NCI-H2196 (cell line): Measurements from ENCODE around the gene NTM.

Experiments used
- DNase-seq: peaks from one replicate; lab custom pipeline; 2025; ENCODE audit not compliant: unreplicated experiment; lab: John Stamatoyannopoulos, UW

NTM gene

GRCh38 chr11:131543389-131544025, 173.1 kb downstream of the NTM start:
- no peak for DNase-seq

GRCh38 chr11:131544591-131544990, 174.2 kb downstream of the NTM start:
- no peak for DNase-seq

GRCh38 chr11:131546218-131546895, 175.9 kb downstream of the NTM start:
- DNase-seq, result no peak

GRCh38 chr11:131549099-131549498, 178.7 kb downstream of the NTM start:
- no peak for DNase-seq

- no peak for DNase-seq
Measured at GRCh38 chr11:131549770-131550169, 179.4 kb downstream of the NTM start.

GRCh38 chr11:131560287-131560686, 189.9 kb downstream of the NTM start:
- DNase-seq, result no peak

GRCh38 chr11:131561501-131561900, 191.1 kb downstream of the NTM start:
- DNase-seq, result no peak

GRCh38 chr11:131561972-131562371, 191.6 kb downstream of the NTM start:
- no peak for DNase-seq

GRCh38 chr11:131568318-131568717, 197.9 kb downstream of the NTM start:
- DNase-seq, result no peak

GRCh38 chr11:131571571-131571970, 201.2 kb downstream of the NTM start:
- DNase-seq, result no peak

GRCh38 chr11:131572423-131572822, 202.0 kb downstream of the NTM start:
- no peak for DNase-seq

GRCh38 chr11:131579932-131580387, 209.5 kb downstream of the NTM start:
- DNase-seq, result no peak

GRCh38 chr11:131580476-131580875, 210.1 kb downstream of the NTM start:
- DNase-seq, result no peak

GRCh38 chr11:131581046-131581445, 210.6 kb downstream of the NTM start:
- DNase-seq, result no peak

- DNase-seq, result no peak
Measured at GRCh38 chr11:131582021-131582525, 211.7 kb downstream of the NTM start.

- DNase-seq, result no peak
Measured at GRCh38 chr11:131583421-131583820, 213.0 kb downstream of the NTM start.

GRCh38 chr11:131583938-131584337, 213.5 kb downstream of the NTM start:
- DNase-seq, result no peak

- DNase-seq, result no peak
Measured at GRCh38 chr11:131584785-131585592, 214.6 kb downstream of the NTM start.

- DNase-seq, result no peak
Measured at GRCh38 chr11:131588057-131588456, 217.6 kb downstream of the NTM start.

- DNase-seq, result no peak
Measured at GRCh38 chr11:131591051-131591461, 220.6 kb downstream of the NTM start.

- no peak for DNase-seq
Measured at GRCh38 chr11:131592152-131592551, 221.7 kb downstream of the NTM start.

GRCh38 chr11:131592734-131593133, 222.3 kb downstream of the NTM start:
- no peak for DNase-seq
